Prostate gland (tissue), 2 donors: ENCODE results near the gene ST6GALNAC3. TPM values are rescaled to one million over a fixed set of nuclear protein-coding genes. Genes with fewer than 3 reads are reported as not detected.
"Not testable (repeated sequence)": the region's sequence is repeated elsewhere in the genome, so short reads cannot be mapped to it uniquely, and the experiment has no call there.

Source experiments
- DNase-seq: peaks from one replicate; pipeline ENCODE4 v3.0.0-alpha.2; 2019; ENCODE audit warnings: low spot score
- H3K27ac ChIP-seq, 2 donors: fragments of 200-600 bp; sonication (generic); 2 replicates each; pipeline ENCODE4 v1.5.1; 2017 to 2019
- H3K27me3 ChIP-seq: fragments of 200-600 bp; sonication (generic); replicated peaks from 2 replicates; pipeline ENCODE4 v1.5.1; 2019; ENCODE audit not compliant: insufficient read depth
- H3K36me3 ChIP-seq, 2 donors: fragments of 200-600 bp; sonication (generic); 1 replicate in 1 of 2; 2 replicates in 1 of 2; pipeline versions ENCODE4 v1.5.1 to v1.8.1; 2017 to 2019
- H3K4me1 ChIP-seq: fragments of 200-600 bp; sonication (generic); replicated peaks from 2 replicates; pipeline ENCODE4 v1.5.1; 2019
- H3K4me3 ChIP-seq, 2 donors: fragments of 200-600 bp; sonication (generic); 2 replicates each; pipeline ENCODE4 v1.5.1; 2017 to 2019
- H3K9me3 ChIP-seq: fragments of 200-600 bp; sonication (generic); 2 replicates; pipeline ENCODE4 v1.5.1; 2017
- CTCF ChIP-seq, 4 experiments: fragments of 200-600 bp in 2 of 4; fragments of 450-650 bp in 2 of 4; sonication (generic) in 2 of 4; IDR thresholded peaks; 1 replicate in 3 of 4; 2 replicates in 1 of 4; pipeline ENCODE4 v1.5.1; 2016 to 2019; ENCODE audit warnings: antibody characterized with exemption in 4 of 4, mild to moderate bottlenecking in 2 of 4, moderate library complexity in 2 of 4
- POLR2A ChIP-seq: fragments of 450-650 bp; IDR thresholded peaks from one replicate; pipeline ENCODE4 v1.6.1; 2016; ENCODE audit warnings: antibody characterized with exemption, mild to moderate bottlenecking
- POLR2AphosphoS5 ChIP-seq: sonication (generic); formaldehyde crosslinking; IDR thresholded peaks from one replicate; pipeline ENCODE4 v1.6.1; 2017; ENCODE audit warnings: antibody characterized with exemption
- WGBS: methylation state at CpG from one replicate; pipeline ENCODE4 v1.1.5; 2018; 5-methylcytosine and 5-hydroxymethylcytosine counted together
- intact Hi-C: fragments of 100-400 bp; cut with DNase I; formaldehyde crosslinking; loops from one replicate; pipeline ENCODE4 v1.14.2; 2022
- total RNA-seq, 2 donors: library from RNA; depleted of rRNA; stranded (reverse); fragments of >200 nt; gene quantifications; one replicate each; pipeline ENCODE4 v1.1.0, GENCODE V29; 2016

ST6GALNAC3 gene
- total RNA-seq, 2 donors from 2014 or later = 0.41 to 0.80 TPM

- Histone ChIP-seq H3K4me1 (no peaks in the 10 kb centered on the region), H3K4me3 (no peak overlapping the region), H3K9me3 (no peaks in the 10 kb centered on the region), H3K27me3 (no peaks in the 10 kb centered on the region), H3K27ac (no peak overlapping the region), H3K36me3 (no peaks in the 10 kb centered on the region)
- TF ChIP-seq POLR2A = no peak
- no peak for TF ChIP-seq POLR2AphosphoS5
- no peak for TF ChIP-seq CTCF (IDR thresholded peaks at IDR 0.05)
- DNase-seq = no peak
- intact Hi-C loops = no loop called here
These were observed 565.5 kb downstream of the ST6GALNAC3 start for GRCh38 chr1:76640092-76640491.

DNA sequence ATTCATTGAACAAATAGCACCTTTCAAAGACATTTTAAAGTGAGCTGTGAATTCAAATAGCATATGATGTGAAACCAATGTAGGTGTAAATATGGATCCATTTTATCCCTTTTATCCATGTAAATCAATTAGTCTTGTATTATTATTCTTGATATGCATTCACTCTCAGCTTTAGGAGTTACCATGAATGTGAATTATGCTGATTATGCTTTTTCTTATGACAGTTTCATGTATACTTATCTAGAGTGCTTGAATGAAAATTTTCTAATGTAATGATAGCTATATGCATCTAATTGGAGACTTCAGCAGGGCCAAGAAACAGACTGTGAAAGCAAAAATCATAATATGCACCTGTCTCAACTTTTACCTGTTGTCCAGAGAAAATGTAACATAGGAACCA lies 566.2 kb downstream of the ST6GALNAC3 start:
- Histone ChIP-seq H3K36me3 (no peaks in the 10 kb centered on the region), H3K27me3 (no peaks in the 10 kb centered on the region), H3K4me3 (no peak overlapping the region), H3K4me1 (no peaks in the 10 kb centered on the region), H3K9me3 (no peaks in the 10 kb centered on the region), H3K27ac (no peak overlapping the region)
- TF ChIP-seq POLR2A (no peak), POLR2AphosphoS5 (no peak), CTCF (IDR thresholded peaks at IDR 0.05) (no peak)
- DNase-seq = no peak
- intact Hi-C loops = no loop called here

- WGBS = 80% methylated on average over 5 of the region's 5 CpGs
- TF ChIP-seq POLR2A (no peak), POLR2AphosphoS5 (no peak), CTCF (IDR thresholded peaks at IDR 0.05) (no peak)
- intact Hi-C loops = no loop called here
These were observed 569.6 kb downstream of the ST6GALNAC3 start for GRCh38 chr1:76644139-76644538.

GRCh38 chr1:76652860-76653259 lies 578.3 kb downstream of the ST6GALNAC3 start:
- H3K9me3 ChIP-seq, H3K27me3 ChIP-seq, intact Hi-C loops, H3K27ac ChIP-seq, H3K4me1 ChIP-seq, H3K4me3 ChIP-seq, DNase-seq, H3K36me3 ChIP-seq: not testable (repeated sequence)
- WGBS = 78% methylated on average over 5 of the region's 5 CpGs

More at GRCh38 chr1:76644139-76644538, 569.6 kb downstream of the ST6GALNAC3 start:
- Histone ChIP-seq H3K9me3 (no peaks in the 10 kb centered on the region), H3K4me1 (no peaks in the 10 kb centered on the region), H3K27me3 (no peaks in the 10 kb centered on the region), H3K27ac (no peak overlapping the region), H3K36me3 (no peaks in the 10 kb centered on the region), H3K4me3 (no peak overlapping the region)
- DNase-seq = no peak

GRCh38 chr1:76657623-76658022 lies 583.1 kb downstream of the ST6GALNAC3 start:
- Histone ChIP-seq H3K4me3 (no peak overlapping the region), H3K36me3 (no peaks in the 10 kb centered on the region), H3K4me1 (no peaks in the 10 kb centered on the region), H3K27me3 (no peaks in the 10 kb centered on the region), H3K9me3 (no peaks in the 10 kb centered on the region), H3K27ac (no peak overlapping the region)
- DNase-seq = no peak
- intact Hi-C loops = no loop called here
- TF ChIP-seq POLR2A (no peak), CTCF (IDR thresholded peaks at IDR 0.05) (no peak), POLR2AphosphoS5 (no peak)
- 89% methylated on average over 2 of the region's 2 CpGs for WGBS
